Mammary epithelial cell (primary cell): ENCODE data around the gene MICALL2.
"Not testable (repeated sequence)": the region's sequence is repeated elsewhere in the genome, so short reads cannot be mapped to it uniquely, and the experiment has no call there.

Source experiments
- EZH2 ChIP-seq: IDR thresholded peaks from 2 replicates; pipeline ENCODE4 v1.6.1; 2012; ENCODE audit warnings: low read length, inconsistent platforms, borderline replicate concordance
- TF ChIP-seq, protein P1 (sequence below), 2 donors: IDR thresholded peaks in 1 of 2; conservative IDR thresholded peaks in 1 of 2; 2 replicates each; pipeline ENCODE4 v1.5.1; 2011 to 2012; ENCODE audit warnings: inconsistent platforms in 2 of 2, low read length in 2 of 2, mild to moderate bottlenecking in 2 of 2, control low read depth in 1 of 2, low read depth in 1 of 2; ENCODE audit not compliant: insufficient read depth in 1 of 2; ENCODE audit errors: extremely low read depth in 1 of 2

GRCh38 chr7:1443587-1444200 lies 15.6 kb downstream of the MICALL2 start:
- TF ChIP-seq, protein P1, sequence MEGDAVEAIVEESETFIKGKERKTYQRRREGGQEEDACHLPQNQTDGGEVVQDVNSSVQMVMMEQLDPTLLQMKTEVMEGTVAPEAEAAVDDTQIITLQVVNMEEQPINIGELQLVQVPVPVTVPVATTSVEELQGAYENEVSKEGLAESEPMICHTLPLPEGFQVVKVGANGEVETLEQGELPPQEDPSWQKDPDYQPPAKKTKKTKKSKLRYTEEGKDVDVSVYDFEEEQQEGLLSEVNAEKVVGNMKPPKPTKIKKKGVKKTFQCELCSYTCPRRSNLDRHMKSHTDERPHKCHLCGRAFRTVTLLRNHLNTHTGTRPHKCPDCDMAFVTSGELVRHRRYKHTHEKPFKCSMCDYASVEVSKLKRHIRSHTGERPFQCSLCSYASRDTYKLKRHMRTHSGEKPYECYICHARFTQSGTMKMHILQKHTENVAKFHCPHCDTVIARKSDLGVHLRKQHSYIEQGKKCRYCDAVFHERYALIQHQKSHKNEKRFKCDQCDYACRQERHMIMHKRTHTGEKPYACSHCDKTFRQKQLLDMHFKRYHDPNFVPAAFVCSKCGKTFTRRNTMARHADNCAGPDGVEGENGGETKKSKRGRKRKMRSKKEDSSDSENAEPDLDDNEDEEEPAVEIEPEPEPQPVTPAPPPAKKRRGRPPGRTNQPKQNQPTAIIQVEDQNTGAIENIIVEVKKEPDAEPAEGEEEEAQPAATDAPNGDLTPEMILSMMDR (conservative IDR thresholded peaks at IDR 0.05 in 1 of 2, IDR thresholded peaks at IDR 0.05 in 1 of 2; ENCODE audit: extremely low read depth in 1 of 2, insufficient read depth in 1 of 2, low read depth in 1 of 2, low read length in 2 of 2), result not testable (repeated sequence)
- not testable (repeated sequence) for TF ChIP-seq EZH2
